OCI-LY7 (cell line): ENCODE data around the gene LMO2. TPM values are rescaled to one million over a fixed set of nuclear protein-coding genes. Genes with fewer than 3 reads are reported as not detected.

Experiments used
- BruUV-seq: library from RNA; stranded (reverse); fragments of 400-500 nt; replicated peaks from 2 replicates; lab custom pipeline; 2021; lab: Mats Ljungman, UMichigan
- CTCF ChIA-PET: fragments of 300-600 bp; sonication (Branson Sonifier 250); formaldehyde crosslinking; loops from one replicate; lab custom pipeline; 2022; ENCODE audit warnings: antibody characterized with exemption; ENCODE audit not compliant: unreplicated experiment; lab: Charles Lee
- POLR2A ChIA-PET: fragments of 300-600 bp; sonication (Branson Sonifier 250); formaldehyde crosslinking; loops from one replicate; lab custom pipeline; 2022; ENCODE audit warnings: antibody characterized with exemption; lab: Charles Lee
- DNase-seq: peaks from one replicate; pipeline ENCODE4 v3.0.0-alpha.2; 2015; ENCODE audit warnings: low spot score
- H2AFZ ChIP-seq: fragments of 200-600 bp; sonication (generic), shearing (Covaris generic); 2 replicates; pipeline ENCODE4 v1.6.1; 2014; ENCODE audit warnings: mild to moderate bottlenecking, antibody characterized with exemption, low read length, moderate library complexity
- H3K27ac ChIP-seq: fragments of 200-600 bp; sonication (generic); 2 replicates; pipeline ENCODE4 v1.5.1; 2014; ENCODE audit warnings: mixed run types, low read depth, mild to moderate bottlenecking, moderate library complexity, low read length, inconsistent platforms; ENCODE audit not compliant: poor library complexity, severe bottlenecking
- H3K36me3 ChIP-seq: fragments of 200-600 bp; sonication (generic); 2 replicates; pipeline ENCODE4 v1.6.1; 2014; ENCODE audit warnings: mild to moderate bottlenecking, antibody characterized with exemption, low read length, moderate library complexity, mixed read lengths; ENCODE audit not compliant: insufficient read depth
- H3K4me1 ChIP-seq: fragments of 200-600 bp; sonication (generic); 2 replicates; pipeline ENCODE4 v1.5.1; 2014; ENCODE audit warnings: mild to moderate bottlenecking, low read length; ENCODE audit not compliant: insufficient read depth, poor library complexity, severe bottlenecking
- H3K4me2 ChIP-seq: fragments of 200-600 bp; sonication (generic); 2 replicates; pipeline ENCODE4 v1.6.1; 2014; ENCODE audit warnings: mild to moderate bottlenecking, low read length
- H3K4me3 ChIP-seq: fragments of 200-600 bp; sonication (generic); 2 replicates; pipeline ENCODE4 v1.5.1; 2014; ENCODE audit warnings: mild to moderate bottlenecking, low read depth, low read length; ENCODE audit not compliant: poor library complexity, severe bottlenecking
- H3K79me2 ChIP-seq: fragments of 200-600 bp; sonication (generic); 2 replicates; pipeline ENCODE4 v1.6.1; 2016; ENCODE audit warnings: low read depth, mild to moderate bottlenecking, low read length, moderate library complexity, mixed read lengths; ENCODE audit not compliant: insufficient read depth
- H3K9me2 ChIP-seq: fragments of 200-600 bp; sonication (generic); 2 replicates; pipeline ENCODE4 v1.6.1; 2016; ENCODE audit warnings: mild to moderate bottlenecking, low read length, mixed read lengths; ENCODE audit not compliant: insufficient read depth
- H3K9me3 ChIP-seq: fragments of 200-600 bp; sonication (generic); 2 replicates; pipeline ENCODE4 v1.6.1; 2014; ENCODE audit warnings: mild to moderate bottlenecking, mixed run types, low read length, mixed read lengths
- H4K20me1 ChIP-seq: fragments of 200-600 bp; sonication (generic); 2 replicates; pipeline ENCODE4 v1.6.1; 2014; ENCODE audit warnings: mild to moderate bottlenecking, antibody characterized with exemption, low read length, moderate library complexity, mixed read lengths; ENCODE audit not compliant: insufficient read depth
- EZH2phosphoT487 ChIP-seq: fragments of 200-600 bp; sonication (generic); IDR thresholded peaks from 2 replicates; pipeline ENCODE4 v1.6.1; 2018; ENCODE audit warnings: low read depth, borderline replicate concordance, mild to moderate bottlenecking, mixed run types, antibody characterized with exemption, low read length, moderate library complexity, mixed read lengths
- intact Hi-C: fragments of 100-400 bp; cut with micrococcal nuclease; formaldehyde crosslinking; loops from one replicate; pipeline ENCODE4 v1.10.0; 2022; ENCODE audit not compliant: unreplicated experiment
- total RNA-seq, 2 experiments: library from RNA; depleted of rRNA in 1 of 2; stranded (reverse); fragments of >200 nt in 1 of 2; shearing (Covaris generic) in 1 of 2; gene quantifications; 2 replicates each; pipeline ENCODE4 v1.2.3, GENCODE V29; 2014 to 2022
- TF ChIP-seq, protein P1 (sequence below): fragments of 200-600 bp; sonication (generic); conservative IDR thresholded peaks from 2 replicates; pipeline ENCODE4 v1.5.1; 2014; ENCODE audit warnings: mild to moderate bottlenecking, antibody characterized with exemption, low read length, moderate library complexity, mixed read lengths

Gene LMO2
- total RNA-seq, 2 experiments from 2014 or later, result 0.89 TPM; not detected in 1

DNA sequence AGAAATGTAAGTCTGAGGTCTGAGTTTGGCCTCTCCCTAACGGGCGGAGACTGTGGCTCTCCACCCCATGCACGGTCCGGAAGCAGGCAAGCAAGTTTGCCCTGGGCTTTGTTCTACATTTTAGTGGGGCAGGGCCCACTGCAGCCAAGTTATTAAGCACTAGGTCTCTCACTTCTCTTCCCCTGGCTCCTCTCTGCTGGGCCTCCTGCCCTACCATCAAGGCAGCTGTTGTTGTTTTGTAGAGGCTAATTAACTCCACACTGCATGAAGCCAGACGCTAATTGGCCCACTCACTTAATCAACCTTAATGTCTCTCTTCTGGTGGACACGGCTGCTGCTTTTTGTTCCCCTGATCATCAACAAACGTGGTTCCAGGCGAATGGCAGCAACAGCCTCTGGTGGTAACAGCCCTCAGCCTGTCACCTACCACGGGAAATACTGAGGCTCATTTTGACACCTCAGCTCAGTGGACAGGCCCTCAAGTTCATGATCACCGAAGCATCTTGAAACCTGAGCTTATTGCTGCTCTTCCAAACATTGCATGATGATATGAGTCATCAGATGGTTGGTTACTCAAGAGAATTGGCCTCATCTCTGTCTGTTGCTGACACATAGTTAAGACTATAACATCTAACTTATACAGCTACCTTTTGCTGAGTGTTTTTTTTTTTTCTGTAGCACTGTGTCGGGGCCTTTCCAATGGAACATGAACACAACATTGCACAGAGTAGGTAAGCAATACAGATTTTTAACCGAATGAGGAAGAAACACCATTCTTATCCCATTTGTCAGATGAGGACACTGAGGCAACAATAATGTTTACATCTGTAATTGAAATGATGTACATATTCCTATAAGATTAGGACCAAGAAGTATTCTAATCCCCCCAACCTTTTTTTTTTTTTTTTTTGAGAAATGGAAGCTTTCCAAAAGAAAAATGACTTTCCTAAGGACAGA, 20.8 kb upstream of the LMO2 start:
- intact Hi-C loops, result no loop called here
- Histone ChIP-seq H3K9me3 (no peaks in the 10 kb centered on the region), H4K20me1 (no peaks in the 10 kb centered on the region), H3K4me1 (no peaks in the 10 kb centered on the region), H3K79me2 (no peaks in the 10 kb centered on the region), H3K4me2 (no peak overlapping the region), H3K4me3 (no peak overlapping the region), H3K36me3 (no peaks in the 10 kb centered on the region), H3K9me2 (no peaks in the 10 kb centered on the region), H3K27ac (no peak overlapping the region), H2AFZ (no peak overlapping the region)
- no TSS peak for BruUV-seq
- ChIA-PET CTCF (no interaction called here), POLR2A (interaction anchor here (0.6 to 1.2 kb wide), 4 partner anchors 17 to 444 kb away, joined by 3 to 5 read pairs (median 4); no protein-coding TSS in a partner anchor)
- TF ChIP-seq EZH2phosphoT487, result no peak
- TF ChIP-seq, protein P1, sequence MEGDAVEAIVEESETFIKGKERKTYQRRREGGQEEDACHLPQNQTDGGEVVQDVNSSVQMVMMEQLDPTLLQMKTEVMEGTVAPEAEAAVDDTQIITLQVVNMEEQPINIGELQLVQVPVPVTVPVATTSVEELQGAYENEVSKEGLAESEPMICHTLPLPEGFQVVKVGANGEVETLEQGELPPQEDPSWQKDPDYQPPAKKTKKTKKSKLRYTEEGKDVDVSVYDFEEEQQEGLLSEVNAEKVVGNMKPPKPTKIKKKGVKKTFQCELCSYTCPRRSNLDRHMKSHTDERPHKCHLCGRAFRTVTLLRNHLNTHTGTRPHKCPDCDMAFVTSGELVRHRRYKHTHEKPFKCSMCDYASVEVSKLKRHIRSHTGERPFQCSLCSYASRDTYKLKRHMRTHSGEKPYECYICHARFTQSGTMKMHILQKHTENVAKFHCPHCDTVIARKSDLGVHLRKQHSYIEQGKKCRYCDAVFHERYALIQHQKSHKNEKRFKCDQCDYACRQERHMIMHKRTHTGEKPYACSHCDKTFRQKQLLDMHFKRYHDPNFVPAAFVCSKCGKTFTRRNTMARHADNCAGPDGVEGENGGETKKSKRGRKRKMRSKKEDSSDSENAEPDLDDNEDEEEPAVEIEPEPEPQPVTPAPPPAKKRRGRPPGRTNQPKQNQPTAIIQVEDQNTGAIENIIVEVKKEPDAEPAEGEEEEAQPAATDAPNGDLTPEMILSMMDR, result no peak
- no peak for DNase-seq

DNA sequence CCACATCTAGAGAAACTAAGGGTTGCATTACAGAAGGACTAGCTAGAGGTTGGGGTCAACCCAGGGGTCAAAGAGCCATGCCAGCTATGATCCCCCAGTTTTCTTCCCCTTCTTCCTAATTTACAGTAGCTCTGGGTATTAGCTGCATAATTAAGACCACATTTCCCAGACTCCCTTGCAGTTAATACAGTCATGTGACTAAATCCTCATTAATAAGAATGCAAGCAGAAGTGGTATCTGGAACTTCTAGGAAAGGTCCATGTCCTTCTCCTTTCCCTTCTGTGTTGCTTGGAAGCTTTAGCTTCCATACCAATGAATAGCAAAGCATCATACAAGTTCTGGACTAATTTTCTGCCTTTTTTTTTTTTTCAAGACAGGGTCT, 19.1 kb upstream of the LMO2 start:
- Histone ChIP-seq H3K9me3 (no peaks in the 10 kb centered on the region), H2AFZ (no peak overlapping the region), H3K27ac (no peak overlapping the region), H3K9me2 (no peaks in the 10 kb centered on the region), H4K20me1 (no peaks in the 10 kb centered on the region), H3K4me3 (no peak overlapping the region), H3K4me2 (no peak overlapping the region), H3K79me2 (no peaks in the 10 kb centered on the region), H3K4me1 (no peaks in the 10 kb centered on the region), H3K36me3 (no peaks in the 10 kb centered on the region)
- POLR2A ChIA-PET, result interaction anchor here (1.0 kb wide), 1 partner anchor 18 kb away, joined by 3 read pairs; no protein-coding TSS in a partner anchor
- CTCF ChIA-PET, result interaction anchor here (0.9 kb wide), 1 partner anchor 9 kb away, joined by 3 read pairs; no protein-coding TSS in a partner anchor
- TF ChIP-seq, protein P1, result no peak
- no peak for TF ChIP-seq EZH2phosphoT487
- no TSS peak for BruUV-seq
- intact Hi-C loops, result no loop called here
- no peak for DNase-seq
